GM12878 (cell line): Measurements from ENCODE around the gene TNFAIP8L1. TPM values are rescaled to one million over a fixed set of nuclear protein-coding genes. Genes with fewer than 3 reads are reported as not detected.
A peak's percentile ranks its signal among the peaks of the same experiment; 100 is the strongest.

Experiments used
- ATAC-seq: fragments of 200-7000 bp; cut with Tn5 transposase; 3 replicates; pipeline ENCODE4 v1.9.1; 2020; ENCODE audit warnings: mild to moderate bottlenecking, moderate library complexity
- BruUV-seq: library from RNA; stranded (reverse); fragments of 400-500 nt; replicated peaks from 2 replicates; lab custom pipeline; 2021; lab: Mats Ljungman, UMichigan
- CTCF ChIA-PET: fragments of 300-600 bp; sonication (Branson Sonifier 250); formaldehyde crosslinking; extraction: SDS; loops from one replicate; lab custom pipeline; 2021; ENCODE audit warnings: inconsistent platforms; lab: Yijun Ruan, JAX
- POLR2A ChIA-PET: fragments of 350-600 bp; formaldehyde crosslinking; extraction: SDS; loops from one replicate; lab custom pipeline; 2021; ENCODE audit warnings: inconsistent platforms; lab: Charles Lee
- RAD21 ChIA-PET: fragments of 300-600 bp; sonication (Branson Sonifier 250); formaldehyde crosslinking; loops from one replicate; lab custom pipeline; 2023; ENCODE audit warnings: antibody characterized with exemption; ENCODE audit not compliant: unreplicated experiment; lab: Charles Lee
- SMC1A ChIA-PET: fragments of 300-600 bp; sonication (Branson Sonifier 250); formaldehyde crosslinking; loops from one replicate; lab custom pipeline; 2023; ENCODE audit not compliant: unreplicated experiment, uncharacterized antibody; lab: Charles Lee
- DNase-seq: peaks from one replicate; pipeline ENCODE4 v3.0.0-alpha.2; 2011; ENCODE audit warnings: low read depth, low spot score
- FAIRE-seq: peaks from 3 replicates; lab custom pipeline; 2011; peaks lifted over from hg19 to GRCh38; lab: Jason Lieb, UNC
- H2AFZ ChIP-seq: 2 replicates; pipeline ENCODE4 v1.6.0; 2011; ENCODE audit warnings: low read depth, low read length, control low read depth; ENCODE audit not compliant: control insufficient read depth
- H3K27ac ChIP-seq: 2 replicates; pipeline ENCODE4 v1.5.1; 2011; ENCODE audit warnings: control low read depth; ENCODE audit not compliant: control insufficient read depth, insufficient read depth
- H3K27me3 ChIP-seq, 2 experiments: replicated peaks in 1 of 2; 2 replicates each; pipeline versions ENCODE4 v1.6.0 to v1.6.1; 2011; ENCODE audit warnings: low read length in 1 of 2; ENCODE audit not compliant: control insufficient read depth in 2 of 2, insufficient read depth in 2 of 2
- H3K36me3 ChIP-seq, 2 experiments: 2 replicates each; pipeline ENCODE4 v1.5.1; 2011; ENCODE audit warnings: low read length in 1 of 2; ENCODE audit not compliant: control insufficient read depth in 2 of 2, insufficient read depth in 2 of 2
- H3K4me1 ChIP-seq: 2 replicates; pipeline ENCODE4 v1.6.1; 2011; ENCODE audit warnings: mild to moderate bottlenecking, low read length, moderate library complexity, mixed read lengths; ENCODE audit not compliant: control insufficient read depth, insufficient read depth
- H3K4me2 ChIP-seq: 2 replicates; pipeline ENCODE4 v1.6.0; 2011; ENCODE audit warnings: control low read depth; ENCODE audit not compliant: control insufficient read depth, insufficient read depth
- H3K4me3 ChIP-seq: fragments of 200-600 bp; sonication (generic); 2 replicates; pipeline ENCODE4 v1.5.1; 2016
- H3K79me2 ChIP-seq: 2 replicates; pipeline ENCODE4 v1.6.0; 2011; ENCODE audit warnings: low read length; ENCODE audit not compliant: control insufficient read depth, insufficient read depth
- H3K9ac ChIP-seq: 2 replicates; pipeline ENCODE4 v1.8.0; 2011; ENCODE audit warnings: low read length, control low read depth, mixed read lengths; ENCODE audit not compliant: control insufficient read depth, insufficient read depth
- H3K9me3 ChIP-seq: replicated peaks from 3 replicates; pipeline ENCODE4 v1.5.1; 2011; ENCODE audit warnings: mild to moderate bottlenecking, low read length; ENCODE audit not compliant: control insufficient read depth, insufficient read depth
- H4K20me1 ChIP-seq: 2 replicates; pipeline ENCODE4 v1.6.0; 2011; ENCODE audit not compliant: control insufficient read depth, insufficient read depth
- CTCF ChIP-seq, 3 experiments: IDR thresholded peaks in 2 of 3; conservative IDR thresholded peaks in 1 of 3; 2 replicates each; pipeline ENCODE4 v1.5.1; 2011; ENCODE audit warnings: low read depth in 3 of 3, low read length in 3 of 3, mild to moderate bottlenecking in 3 of 3, control low read depth in 2 of 3, moderate library complexity in 2 of 3, inconsistent platforms in 1 of 3, mixed read lengths in 1 of 3; ENCODE audit not compliant: control insufficient read depth in 2 of 3, insufficient read depth in 1 of 3; ENCODE audit errors: extremely low read depth in 1 of 3
- FOS ChIP-seq: IDR thresholded peaks from 3 replicates; pipeline ENCODE4 v1.6.1; 2011; ENCODE audit warnings: borderline replicate concordance; ENCODE audit not compliant: insufficient read length; ENCODE audit errors: extremely low read depth
- FOXM1 ChIP-seq: IDR thresholded peaks from 2 replicates; pipeline ENCODE4 v1.6.1; 2012; ENCODE audit warnings: low read depth, mild to moderate bottlenecking, inconsistent platforms, low read length, moderate library complexity
- KDM1A ChIP-seq: fragments of 200-600 bp; sonication (generic); IDR thresholded peaks from 2 replicates; pipeline ENCODE4 v1.6.1; 2016; ENCODE audit warnings: borderline replicate concordance
- NRF1 ChIP-seq: conservative IDR thresholded peaks from 2 replicates; pipeline ENCODE4 v1.6.1; 2011; ENCODE audit warnings: mild to moderate bottlenecking, low read depth, low read length, improper control_type of control experiment
- YY1 ChIP-seq: IDR thresholded peaks from 2 replicates; pipeline ENCODE4 v1.6.1; 2011; ENCODE audit warnings: low read depth, mild to moderate bottlenecking, low read length
- WGBS: methylation state at CpG from one replicate; pipeline ENCODE4 v1.1.6; 2016; ENCODE audit warnings: low lambda C conversion rate; ENCODE audit not compliant: insufficient replicate concordance, insufficient coverage; ENCODE audit errors: missing lambda C conversion rate; 5-methylcytosine and 5-hydroxymethylcytosine counted together
- in situ Hi-C: fragments of 300-500 bp; cut with MboI; formaldehyde crosslinking; loops from 9 replicates; pipeline ENCODE4 v1.14.3; 2018; ENCODE audit warnings: mixed read lengths
- intact Hi-C: fragments of 100-400 bp; cut with micrococcal nuclease; formaldehyde crosslinking; loops from one replicate; pipeline ENCODE4 v1.14.2; 2022; ENCODE audit not compliant: unreplicated experiment
- polyA plus RNA-seq, 11 experiments: library from polyadenylated mRNA; depleted of rRNA in 4 of 11; unstranded in 6 of 11; stranded (reverse) in 5 of 11; fragments of >200 nt; fragmentation: Nextera tagmentation in 4 of 11; fragmentation: Illumina TruSeq in 1 of 11; extraction: Ambion mirVana in 4 of 11; extraction: Trizol in 1 of 11; gene quantifications; 1 replicate in 1 of 11; 2 replicates in 10 of 11; pipeline versions ENCODE4 v1.2.1 to v1.2.3, GENCODE V29; 2011 to 2016; ENCODE audit warnings: inconsistent platforms in 2 of 11, missing spikeins in 2 of 11, low read depth in 1 of 11
- total RNA-seq, 4 experiments: library from RNA; depleted of rRNA in 3 of 4; stranded (reverse); fragments of >200 nt in 3 of 4; fragmentation: Illumina TruSeq in 1 of 4; extraction: Trizol in 1 of 4; gene quantifications; 2 replicates each; pipeline versions ENCODE4 v1.2.1 to v1.2.3, GENCODE V29; 2013 to 2021

The TNFAIP8L1 gene
- total and polyA plus RNA-seq, 10 of the 15 experiments (the other 5 are each of a cell fraction or from before 2014, with no cell fraction given) = 0.93 to 12.7 (median 8.6) TPM

- no peaks in the 10 kb centered on the region for H3K27me3 ChIP-seq
- H3K4me3 ChIP-seq = no peak overlapping the region
- no peaks in the 10 kb centered on the region for H3K79me2 ChIP-seq
- CTCF ChIA-PET = no interaction called here
- in situ Hi-C loops = no loop called here
- TF ChIP-seq NRF1 = no peak
- no peak for TF ChIP-seq YY1
- no peak for TF ChIP-seq FOS
- TF ChIP-seq FOXM1 = no peak
- no peak for TF ChIP-seq KDM1A
- TF ChIP-seq CTCF (IDR thresholded peaks at IDR 0.05 in 2 of 3, conservative IDR thresholded peaks at IDR 0.05 in 1 of 3; ENCODE audit: control insufficient read depth in 2 of 3, extremely low read depth in 1 of 3, insufficient read depth in 1 of 3, low read depth in 3 of 3, low read length in 3 of 3) = peak in 2 of 3 experiments; percentile 43 to 52; a peak in 3 of 6 replicates
- TF ChIP-seq, all 136 proteins: peak for 1
- Histone ChIP-seq H4K20me1 (no peaks in the 10 kb centered on the region), H3K4me1 (no peaks in the 10 kb centered on the region), H3K27ac (no peak overlapping the region), H3K9ac (no peak overlapping the region), H2AFZ (no peak overlapping the region), H3K9me3 (no peaks in the 10 kb centered on the region), H3K36me3 (peaks cover 15 to 20% of the 10 kb centered on the region in 2 experiments; a peak in 3 of 4 replicates), H3K4me2 (no peak overlapping the region)
- intact Hi-C loops = no loop called here
- no TSS peak for BruUV-seq
- ATAC-seq = peak; percentile 61
- POLR2A ChIA-PET = interaction anchor here (0.6 kb wide), 2 partner anchors 9 to 20 kb away, joined by 3 read pairs; no protein-coding TSS in a partner anchor
- RAD21 ChIA-PET = no interaction called here
- FAIRE-seq = no peak
- WGBS = 84% methylated on average over 15 of the region's 15 CpGs
- SMC1A ChIA-PET = no interaction called here
- DNase-seq = no peak
Measured at GRCh38 chr19:4660181-4660791, 21.0 kb downstream of the TNFAIP8L1 start.
